Fibroblast of villous mesenchyme (primary cell): ENCODE data around the gene VSIR. TPM values are rescaled to one million over a fixed set of nuclear protein-coding genes. Genes with fewer than 3 reads are reported as not detected.

Experiments
- DNase-seq: peaks from one replicate; pipeline ENCODE4 v3.0.0-alpha.2; 2010; ENCODE audit warnings: low read depth
- H3K4me3 ChIP-seq: 2 replicates; pipeline ENCODE4 v1.5.1; 2011; ENCODE audit warnings: low read depth, mild to moderate bottlenecking, low read length
- CTCF ChIP-seq: IDR thresholded peaks from 2 replicates; pipeline ENCODE4 v1.5.1; 2012; ENCODE audit warnings: low read depth, mild to moderate bottlenecking, low read length; ENCODE audit not compliant: insufficient read depth
- total RNA-seq: library from RNA; depleted of rRNA; stranded (reverse); fragments of >200 nt; gene quantifications from 2 replicates; pipeline ENCODE4 v1.2.3, GENCODE V29; 2012

Gene VSIR
- total RNA-seq, 1 donor = 57.4 TPM

GRCh38 chr10:71780719-71781118 lies 7.4 kb upstream of the VSIR start:
- no peak overlapping the region for H3K4me3 ChIP-seq
- DNase-seq = no peak
- TF ChIP-seq CTCF = no peak

GRCh38 chr10:71780156-71780555 lies 6.8 kb upstream of the VSIR start:
- TF ChIP-seq CTCF = no peak
- no peak overlapping the region for H3K4me3 ChIP-seq
- no peak for DNase-seq

- TF ChIP-seq CTCF = no peak
- no peak for DNase-seq
- no peak overlapping the region for H3K4me3 ChIP-seq
Measured at GRCh38 chr10:71779641-71780040, 6.3 kb upstream of the VSIR start.

- DNase-seq = no peak
- no peak overlapping the region for H3K4me3 ChIP-seq
- no peak for TF ChIP-seq CTCF
Measured at GRCh38 chr10:71778071-71778825, 4.9 kb upstream of the VSIR start.

- TF ChIP-seq CTCF = no peak
- DNase-seq = no peak
- no peak overlapping the region for H3K4me3 ChIP-seq
Measured at GRCh38 chr10:71777213-71777985, 4.1 kb upstream of the VSIR start.

GRCh38 chr10:71776481-71776925 lies 3.2 kb upstream of the VSIR start:
- no peak for TF ChIP-seq CTCF
- no peak overlapping the region for H3K4me3 ChIP-seq
- DNase-seq = no peak
